Ovary (tissue), 3 donors: ENCODE data around the gene KIAA0825.

ENCODE experiments used
- CTCF ChIP-seq, 3 donors: fragments of 450-650 bp in 2 of 3; fragments of 200-600 bp in 1 of 3; IDR thresholded peaks; one replicate each; pipeline versions ENCODE4 v1.5.1 to v1.8.0; 2016 to 2022; ENCODE audit warnings: antibody characterized with exemption in 3 of 3, mild to moderate bottlenecking in 1 of 3
- POLR2A ChIP-seq: fragments of 450-650 bp; IDR thresholded peaks from one replicate; pipeline ENCODE4 v1.6.1; 2017; ENCODE audit warnings: antibody characterized with exemption, mild to moderate bottlenecking, moderate library complexity
- donor health status: DM: no; HTN: no; CAD: no.

- TF ChIP-seq CTCF (IDR thresholded peaks at IDR 0.05) (no peak), POLR2A (no peak)
Observed at GRCh38 chr5:94432499-94432898, 185.9 kb downstream of the KIAA0825 start.
